Panc1 (cell line): ENCODE results near the gene ANKRD60. TPM values are rescaled to one million over a fixed set of nuclear protein-coding genes. Genes with fewer than 3 reads are reported as not detected.

Experiments
- ATAC-seq: fragments of 200-7000 bp; cut with Tn5 transposase; 2 replicates; pipeline ENCODE4 v1.9.1; 2020; ENCODE audit warnings: mild to moderate bottlenecking, moderate library complexity
- BruUV-seq: library from RNA; stranded (reverse); fragments of 400-500 nt; replicated peaks from 2 replicates; lab custom pipeline; 2021; lab: Mats Ljungman, UMichigan
- CTCF ChIA-PET: fragments of 300-600 bp; sonication (Branson Sonifier 250); formaldehyde crosslinking; loops from one replicate; lab custom pipeline; 2022; ENCODE audit warnings: antibody characterized with exemption; lab: Charles Lee
- POLR2A ChIA-PET: fragments of 300-600 bp; sonication (Branson Sonifier 250); formaldehyde crosslinking; loops from one replicate; lab custom pipeline; 2022; ENCODE audit warnings: antibody characterized with exemption; lab: Charles Lee
- DNase-seq: peaks from one replicate; pipeline ENCODE4 v3.0.0-alpha.2; 2010; ENCODE audit warnings: low read depth, low spot score
- H3K27ac ChIP-seq: 2 replicates; pipeline ENCODE4 v1.5.1; 2011; ENCODE audit warnings: mild to moderate bottlenecking, low read length, inconsistent platforms
- H3K27me3 ChIP-seq: fragments of 200-500 bp; sonication (Bioruptor generic); 2 replicates; pipeline ENCODE4 v1.6.0; 2014; ENCODE audit warnings: low read length, inconsistent platforms; ENCODE audit not compliant: control insufficient read depth, insufficient read depth
- H3K36me3 ChIP-seq: fragments of 200-500 bp; sonication (Bioruptor generic); 2 replicates; pipeline ENCODE4 v1.5.1; 2014; ENCODE audit warnings: inconsistent platforms, mild to moderate bottlenecking, low read length, moderate library complexity; ENCODE audit not compliant: control insufficient read depth, insufficient read depth
- H3K4me1 ChIP-seq: 2 replicates; pipeline ENCODE4 v1.5.1; 2011; ENCODE audit warnings: inconsistent platforms, mild to moderate bottlenecking, low read length, moderate library complexity; ENCODE audit not compliant: control insufficient read depth, insufficient read depth
- H3K4me3 ChIP-seq, 2 experiments: 2 replicates each; pipeline ENCODE4 v1.5.1; 2011 to 2012; ENCODE audit warnings: low read depth in 2 of 2, low read length in 2 of 2, mild to moderate bottlenecking in 2 of 2, inconsistent platforms in 1 of 2, moderate library complexity in 1 of 2
- H3K9me3 ChIP-seq: fragments of 200-500 bp; sonication (Bioruptor generic); 2 replicates; pipeline ENCODE4 v1.5.1; 2014; ENCODE audit warnings: low read depth, mild to moderate bottlenecking, inconsistent platforms, low read length, moderate library complexity; ENCODE audit not compliant: control insufficient read depth, insufficient read depth
- CTCF ChIP-seq: fragments of 450-650 bp; IDR thresholded peaks from 2 replicates; pipeline ENCODE4 v1.5.1; 2017; ENCODE audit warnings: mild to moderate bottlenecking
- POLR2AphosphoS5 ChIP-seq: IDR thresholded peaks from 2 replicates; pipeline ENCODE4 v1.6.1; 2012; ENCODE audit warnings: mild to moderate bottlenecking, low read depth, low read length, moderate library complexity
- SIN3A ChIP-seq: IDR thresholded peaks from 2 replicates; pipeline ENCODE4 v1.6.1; 2012; ENCODE audit warnings: low read depth, mild to moderate bottlenecking, low read length, moderate library complexity, borderline replicate concordance; ENCODE audit not compliant: insufficient read depth
- TCF7L2 ChIP-seq: IDR thresholded peaks from 2 replicates; pipeline ENCODE4 v1.6.1; 2011; ENCODE audit warnings: mild to moderate bottlenecking, low read depth, low read length, inconsistent platforms
- in situ Hi-C: cut with HindIII; loops from 2 replicates; pipeline ENCODE4 v1.10.0; 2016; ENCODE audit warnings: low sequenced_read_pairs, low pct_unique_long_range_greater_than_20kb
- intact Hi-C: fragments of 100-400 bp; cut with micrococcal nuclease; formaldehyde crosslinking; loops from one replicate; pipeline ENCODE4 v1.10.0; 2022; ENCODE audit not compliant: unreplicated experiment
- total RNA-seq: library from RNA; stranded (reverse); gene quantifications from one replicate; pipeline ENCODE4 v1.2.1, GENCODE V29; 2021; ENCODE audit not compliant: unreplicated experiment
- TF ChIP-seq, protein P1 (sequence below), 2 experiments: IDR thresholded peaks; 2 replicates each; pipeline ENCODE4 v1.6.1; 2011 to 2012; ENCODE audit warnings: low read depth in 2 of 2, control low read depth in 1 of 2, low read length in 1 of 2, mild to moderate bottlenecking in 1 of 2, moderate library complexity in 1 of 2; ENCODE audit not compliant: insufficient read depth in 1 of 2

Gene ANKRD60
- total RNA-seq, 1 experiment from 2014 or later = not detected

DNA sequence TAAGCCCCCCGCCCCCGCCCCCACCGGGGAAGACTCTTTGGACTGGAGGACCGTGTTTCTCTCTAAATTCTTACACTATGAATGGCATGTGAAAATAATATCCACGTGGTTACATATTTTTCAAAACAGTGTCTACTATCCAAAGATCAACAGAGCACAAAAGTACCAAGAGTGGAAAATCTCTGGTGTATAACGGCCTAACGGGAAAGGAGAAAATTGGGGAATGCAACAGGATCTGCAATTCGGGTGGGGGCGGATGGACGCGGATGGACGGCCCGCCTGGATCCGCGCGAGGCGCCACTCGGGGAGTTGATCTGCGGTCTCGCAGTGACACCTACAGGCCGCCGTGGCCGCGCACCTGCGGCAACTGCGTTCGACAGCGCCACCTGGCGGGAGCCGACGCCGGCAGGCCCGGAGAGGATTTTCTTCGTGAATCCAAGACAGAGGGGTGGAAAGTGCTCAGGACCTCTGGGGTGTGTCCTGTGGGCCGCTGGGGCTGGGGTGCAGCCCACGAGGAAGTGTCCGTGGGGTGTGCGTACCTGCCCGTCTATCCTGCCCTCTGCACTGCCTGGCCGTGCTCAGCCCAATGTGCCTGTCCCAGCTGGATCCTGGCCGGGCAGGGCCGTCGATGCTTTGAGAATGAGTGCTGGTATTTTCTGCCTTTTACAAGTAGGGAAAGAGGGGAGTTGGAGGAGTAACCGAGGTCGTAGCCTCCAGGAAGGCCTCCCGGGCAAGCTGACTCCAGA, 18.6 kb downstream of the ANKRD60 start:
- DNase-seq = peak; percentile 61
- Histone ChIP-seq H3K36me3 (no peaks in the 10 kb centered on the region), H3K9me3 (no peaks in the 10 kb centered on the region), H3K27ac (no peak overlapping the region), H3K4me3 (peak overlapping the region in 1 of 2 experiments; percentile 26; a peak in 1 of 4 replicates), H3K27me3 (no peaks in the 10 kb centered on the region), H3K4me1 (peaks cover 2% of the 10 kb centered on the region; the same call in 1 of the 2 replicates)
- CTCF ChIA-PET = interaction anchor here (1.4 kb wide), 1 partner anchor 614 kb away, joined by 5 read pairs; no protein-coding TSS in a partner anchor
- BruUV-seq = no TSS peak
- peak; percentile 90 for ATAC-seq
- POLR2A ChIA-PET = no interaction called here
- in situ Hi-C loops = no loop called here
- TF ChIP-seq SIN3A (no peak), POLR2AphosphoS5 (no peak), CTCF (peak; percentile 100), TCF7L2 (no peak)
- TF ChIP-seq, protein P1, sequence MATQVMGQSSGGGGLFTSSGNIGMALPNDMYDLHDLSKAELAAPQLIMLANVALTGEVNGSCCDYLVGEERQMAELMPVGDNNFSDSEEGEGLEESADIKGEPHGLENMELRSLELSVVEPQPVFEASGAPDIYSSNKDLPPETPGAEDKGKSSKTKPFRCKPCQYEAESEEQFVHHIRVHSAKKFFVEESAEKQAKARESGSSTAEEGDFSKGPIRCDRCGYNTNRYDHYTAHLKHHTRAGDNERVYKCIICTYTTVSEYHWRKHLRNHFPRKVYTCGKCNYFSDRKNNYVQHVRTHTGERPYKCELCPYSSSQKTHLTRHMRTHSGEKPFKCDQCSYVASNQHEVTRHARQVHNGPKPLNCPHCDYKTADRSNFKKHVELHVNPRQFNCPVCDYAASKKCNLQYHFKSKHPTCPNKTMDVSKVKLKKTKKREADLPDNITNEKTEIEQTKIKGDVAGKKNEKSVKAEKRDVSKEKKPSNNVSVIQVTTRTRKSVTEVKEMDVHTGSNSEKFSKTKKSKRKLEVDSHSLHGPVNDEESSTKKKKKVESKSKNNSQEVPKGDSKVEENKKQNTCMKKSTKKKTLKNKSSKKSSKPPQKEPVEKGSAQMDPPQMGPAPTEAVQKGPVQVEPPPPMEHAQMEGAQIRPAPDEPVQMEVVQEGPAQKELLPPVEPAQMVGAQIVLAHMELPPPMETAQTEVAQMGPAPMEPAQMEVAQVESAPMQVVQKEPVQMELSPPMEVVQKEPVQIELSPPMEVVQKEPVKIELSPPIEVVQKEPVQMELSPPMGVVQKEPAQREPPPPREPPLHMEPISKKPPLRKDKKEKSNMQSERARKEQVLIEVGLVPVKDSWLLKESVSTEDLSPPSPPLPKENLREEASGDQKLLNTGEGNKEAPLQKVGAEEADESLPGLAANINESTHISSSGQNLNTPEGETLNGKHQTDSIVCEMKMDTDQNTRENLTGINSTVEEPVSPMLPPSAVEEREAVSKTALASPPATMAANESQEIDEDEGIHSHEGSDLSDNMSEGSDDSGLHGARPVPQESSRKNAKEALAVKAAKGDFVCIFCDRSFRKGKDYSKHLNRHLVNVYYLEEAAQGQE (IDR thresholded peaks at IDR 0.05; ENCODE audit: insufficient read depth in 1 of 2, low read depth in 2 of 2, low read length in 1 of 2) = peak in 1 of 2 experiments; percentile 61; a peak in 1 of 4 replicates
- intact Hi-C loops = loop anchor here (1.0 to 5.0 kb wide), 2 partner anchors 613 to 693 kb away; no protein-coding TSS in a partner anchor

GRCh38 chr20:58208944-58209343, 19.5 kb downstream of the ANKRD60 start:
- Histone ChIP-seq H3K27ac (no peak overlapping the region), H3K4me1 (peaks cover 2% of the 10 kb centered on the region; the same call in 1 of the 2 replicates), H3K9me3 (no peaks in the 10 kb centered on the region), H3K36me3 (no peaks in the 10 kb centered on the region), H3K4me3 (no peak overlapping the region), H3K27me3 (no peaks in the 10 kb centered on the region)
- ChIA-PET CTCF (no interaction called here), POLR2A (interaction anchor here (0.6 kb wide), 1 partner anchor 1314 kb away, joined by 3 read pairs; no protein-coding TSS in a partner anchor)
- intact Hi-C loops = no loop called here
- in situ Hi-C loops = no loop called here
- no TSS peak for BruUV-seq
- ATAC-seq = no peak
- DNase-seq = no peak
- no peak for TF ChIP-seq CTCF
